ENCODE results near the gene DIP2A. TPM values are rescaled to one million over a fixed set of nuclear protein-coding genes. Genes with fewer than 3 reads are reported as not detected.

Gene DIP2A
- total and polyA plus RNA-seq, 2 of the 8 experiments (the other 6 are each of a cell fraction or from before 2014, with no cell fraction given): 16.0 to 27.1 TPM

DNA sequence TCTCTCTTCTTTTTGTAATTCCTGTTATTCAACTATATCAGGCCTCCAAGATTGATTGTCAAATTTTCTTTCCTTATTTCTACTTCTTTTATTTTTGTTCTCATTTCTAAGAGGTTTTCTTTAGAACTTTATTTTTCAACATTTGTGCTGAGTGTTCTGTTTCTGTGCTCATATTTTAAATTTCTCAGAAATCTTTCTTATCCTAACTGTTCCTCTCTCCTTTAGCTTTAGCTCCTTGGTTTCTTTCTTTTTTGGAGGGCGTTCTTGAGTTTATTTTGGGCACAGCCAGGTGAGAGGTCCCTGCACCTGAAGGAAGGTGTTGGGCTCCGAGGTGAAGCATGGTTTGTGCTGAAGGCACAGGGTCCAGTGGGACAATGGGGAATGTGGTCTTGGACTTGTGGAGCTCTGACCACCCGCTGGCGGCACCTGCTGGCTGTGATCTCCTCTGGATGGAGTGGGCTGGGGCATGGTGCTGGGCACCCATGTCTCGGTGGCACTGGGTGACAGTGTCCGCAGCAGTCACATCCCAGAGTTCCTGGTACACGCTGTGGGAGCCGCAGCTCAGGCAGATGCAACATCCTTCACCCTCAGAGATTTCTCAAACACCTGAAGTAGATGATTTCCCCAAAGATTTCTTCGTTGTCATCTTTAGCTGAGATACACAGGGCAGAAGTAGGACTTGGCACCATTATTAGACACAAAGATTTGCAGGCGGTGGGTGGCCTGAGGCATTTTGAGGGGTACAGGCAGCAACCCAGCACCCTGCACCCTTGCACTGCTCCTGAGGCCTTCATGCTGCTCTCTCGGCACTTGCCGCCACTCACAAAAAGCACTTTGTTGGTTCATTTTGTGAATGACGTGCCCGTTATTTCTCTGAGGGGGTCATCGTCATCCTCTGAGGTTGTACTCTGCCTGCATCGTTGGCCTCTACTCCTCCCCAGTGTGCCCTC is 38.2 kb upstream of the DIP2A start (continued):
- TF ChIP-seq, protein P1, sequence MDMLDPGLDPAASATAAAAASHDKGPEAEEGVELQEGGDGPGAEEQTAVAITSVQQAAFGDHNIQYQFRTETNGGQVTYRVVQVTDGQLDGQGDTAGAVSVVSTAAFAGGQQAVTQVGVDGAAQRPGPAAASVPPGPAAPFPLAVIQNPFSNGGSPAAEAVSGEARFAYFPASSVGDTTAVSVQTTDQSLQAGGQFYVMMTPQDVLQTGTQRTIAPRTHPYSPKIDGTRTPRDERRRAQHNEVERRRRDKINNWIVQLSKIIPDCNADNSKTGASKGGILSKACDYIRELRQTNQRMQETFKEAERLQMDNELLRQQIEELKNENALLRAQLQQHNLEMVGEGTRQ (IDR thresholded peaks at IDR 0.05; ENCODE audit: low read length): no peak
- TF ChIP-seq SAP30 (IDR thresholded peaks at IDR 0.05; ENCODE audit: insufficient read depth, insufficient replicate concordance, low read length): no peak
- TF ChIP-seq, protein P2, sequence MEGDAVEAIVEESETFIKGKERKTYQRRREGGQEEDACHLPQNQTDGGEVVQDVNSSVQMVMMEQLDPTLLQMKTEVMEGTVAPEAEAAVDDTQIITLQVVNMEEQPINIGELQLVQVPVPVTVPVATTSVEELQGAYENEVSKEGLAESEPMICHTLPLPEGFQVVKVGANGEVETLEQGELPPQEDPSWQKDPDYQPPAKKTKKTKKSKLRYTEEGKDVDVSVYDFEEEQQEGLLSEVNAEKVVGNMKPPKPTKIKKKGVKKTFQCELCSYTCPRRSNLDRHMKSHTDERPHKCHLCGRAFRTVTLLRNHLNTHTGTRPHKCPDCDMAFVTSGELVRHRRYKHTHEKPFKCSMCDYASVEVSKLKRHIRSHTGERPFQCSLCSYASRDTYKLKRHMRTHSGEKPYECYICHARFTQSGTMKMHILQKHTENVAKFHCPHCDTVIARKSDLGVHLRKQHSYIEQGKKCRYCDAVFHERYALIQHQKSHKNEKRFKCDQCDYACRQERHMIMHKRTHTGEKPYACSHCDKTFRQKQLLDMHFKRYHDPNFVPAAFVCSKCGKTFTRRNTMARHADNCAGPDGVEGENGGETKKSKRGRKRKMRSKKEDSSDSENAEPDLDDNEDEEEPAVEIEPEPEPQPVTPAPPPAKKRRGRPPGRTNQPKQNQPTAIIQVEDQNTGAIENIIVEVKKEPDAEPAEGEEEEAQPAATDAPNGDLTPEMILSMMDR (IDR thresholded peaks at IDR 0.05; ENCODE audit: control extremely low read depth in 1 of 3, insufficient read depth in 1 of 3, low read depth in 1 of 3, low read length in 3 of 3): no peak
